Tibial artery (tissue), 4 donors: ENCODE data around the gene MSI2.

Experiments
- DNase-seq, 2 donors: peaks; one replicate each; pipeline ENCODE4 v3.0.0-alpha.2; 2019
- H3K27ac ChIP-seq, 2 donors: fragments of 200-600 bp; sonication (generic) in 1 of 2; 1 replicate in 1 of 2; 2 replicates in 1 of 2; pipeline ENCODE4 v1.5.1; 2018 to 2019; ENCODE audit warnings: mild to moderate bottlenecking in 1 of 2
- H3K27me3 ChIP-seq, 2 donors: fragments of 200-600 bp; sonication (generic) in 1 of 2; one replicate each; pipeline versions ENCODE4 v1.5.1 to v1.6.0; 2016 to 2019
- H3K36me3 ChIP-seq, 3 donors: fragments of 200-600 bp; sonication (generic) in 2 of 3; one replicate each; pipeline ENCODE4 v1.5.1; 2016 to 2019; ENCODE audit warnings: mild to moderate bottlenecking in 2 of 3
- H3K4me1 ChIP-seq, 4 donors: fragments of 200-600 bp; sonication (generic) in 2 of 4; 1 replicate in 3 of 4; 2 replicates in 1 of 4; pipeline ENCODE4 v1.5.1; 2016 to 2019
- H3K4me3 ChIP-seq, 2 donors: fragments of 200-600 bp; sonication (generic) in 1 of 2; 1 replicate in 1 of 2; 2 replicates in 1 of 2; pipeline ENCODE4 v1.5.1; 2018 to 2019; ENCODE audit warnings: mild to moderate bottlenecking in 2 of 2
- H3K9me3 ChIP-seq, 3 donors: fragments of 200-600 bp; sonication (generic) in 1 of 3; one replicate each; pipeline ENCODE4 v1.5.1; 2016 to 2019
- intact Hi-C: fragments of 100-400 bp; cut with DNase I; formaldehyde crosslinking; loops from one replicate; pipeline ENCODE4 v1.15.0; 2023; ENCODE audit warnings: low total_unique reads
- TF ChIP-seq, protein P1 (sequence below), 2 experiments: fragments of 200-600 bp in 1 of 2; fragments of 450-650 bp in 1 of 2; IDR thresholded peaks; one replicate each; pipeline ENCODE4 v1.5.1; 2017 to 2019; ENCODE audit warnings: antibody characterized with exemption in 2 of 2, mild to moderate bottlenecking in 1 of 2, moderate library complexity in 1 of 2

Gene MSI2

DNA sequence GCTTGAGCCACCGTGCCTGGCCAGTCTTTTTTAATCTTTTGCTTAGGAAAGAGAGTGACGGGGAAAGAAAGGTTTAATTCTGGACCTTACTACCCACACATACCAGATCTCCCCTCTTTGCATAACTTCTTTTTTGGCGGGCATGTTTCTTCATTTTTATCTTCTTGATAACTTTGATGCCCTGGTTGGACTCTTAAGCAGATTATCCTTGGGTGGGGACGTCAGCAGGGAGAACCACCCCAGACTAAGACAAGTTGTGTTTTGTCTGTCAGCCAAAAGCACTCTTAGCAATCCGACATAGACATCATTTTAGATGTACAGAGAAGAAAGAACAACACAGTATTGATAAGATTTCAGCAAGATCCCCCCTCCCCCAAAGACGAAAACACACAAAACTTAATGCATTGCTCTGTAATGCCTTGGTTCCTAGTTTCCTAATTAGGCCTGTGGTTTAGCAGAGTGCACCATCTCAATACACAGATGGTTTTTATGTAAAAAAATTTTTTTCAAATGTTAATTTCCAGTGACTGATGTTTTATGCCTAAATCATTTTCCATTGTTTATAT is 99.9 kb downstream of the MSI2 start:
- no peaks in the 10 kb centered on the region for H3K27me3 ChIP-seq
- no peak for DNase-seq
- TF ChIP-seq, protein P1, sequence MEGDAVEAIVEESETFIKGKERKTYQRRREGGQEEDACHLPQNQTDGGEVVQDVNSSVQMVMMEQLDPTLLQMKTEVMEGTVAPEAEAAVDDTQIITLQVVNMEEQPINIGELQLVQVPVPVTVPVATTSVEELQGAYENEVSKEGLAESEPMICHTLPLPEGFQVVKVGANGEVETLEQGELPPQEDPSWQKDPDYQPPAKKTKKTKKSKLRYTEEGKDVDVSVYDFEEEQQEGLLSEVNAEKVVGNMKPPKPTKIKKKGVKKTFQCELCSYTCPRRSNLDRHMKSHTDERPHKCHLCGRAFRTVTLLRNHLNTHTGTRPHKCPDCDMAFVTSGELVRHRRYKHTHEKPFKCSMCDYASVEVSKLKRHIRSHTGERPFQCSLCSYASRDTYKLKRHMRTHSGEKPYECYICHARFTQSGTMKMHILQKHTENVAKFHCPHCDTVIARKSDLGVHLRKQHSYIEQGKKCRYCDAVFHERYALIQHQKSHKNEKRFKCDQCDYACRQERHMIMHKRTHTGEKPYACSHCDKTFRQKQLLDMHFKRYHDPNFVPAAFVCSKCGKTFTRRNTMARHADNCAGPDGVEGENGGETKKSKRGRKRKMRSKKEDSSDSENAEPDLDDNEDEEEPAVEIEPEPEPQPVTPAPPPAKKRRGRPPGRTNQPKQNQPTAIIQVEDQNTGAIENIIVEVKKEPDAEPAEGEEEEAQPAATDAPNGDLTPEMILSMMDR (IDR thresholded peaks at IDR 0.05) = no peak
- intact Hi-C loops = no loop called here
- H3K4me1 ChIP-seq = peaks cover 0 to 9% (median 0%) of the 10 kb centered on the region in 4 donors
- H3K27ac ChIP-seq = no peak overlapping the region
- H3K36me3 ChIP-seq = no peaks in the 10 kb centered on the region
- no peak overlapping the region for H3K4me3 ChIP-seq
- no peaks in the 10 kb centered on the region for H3K9me3 ChIP-seq

DNA sequence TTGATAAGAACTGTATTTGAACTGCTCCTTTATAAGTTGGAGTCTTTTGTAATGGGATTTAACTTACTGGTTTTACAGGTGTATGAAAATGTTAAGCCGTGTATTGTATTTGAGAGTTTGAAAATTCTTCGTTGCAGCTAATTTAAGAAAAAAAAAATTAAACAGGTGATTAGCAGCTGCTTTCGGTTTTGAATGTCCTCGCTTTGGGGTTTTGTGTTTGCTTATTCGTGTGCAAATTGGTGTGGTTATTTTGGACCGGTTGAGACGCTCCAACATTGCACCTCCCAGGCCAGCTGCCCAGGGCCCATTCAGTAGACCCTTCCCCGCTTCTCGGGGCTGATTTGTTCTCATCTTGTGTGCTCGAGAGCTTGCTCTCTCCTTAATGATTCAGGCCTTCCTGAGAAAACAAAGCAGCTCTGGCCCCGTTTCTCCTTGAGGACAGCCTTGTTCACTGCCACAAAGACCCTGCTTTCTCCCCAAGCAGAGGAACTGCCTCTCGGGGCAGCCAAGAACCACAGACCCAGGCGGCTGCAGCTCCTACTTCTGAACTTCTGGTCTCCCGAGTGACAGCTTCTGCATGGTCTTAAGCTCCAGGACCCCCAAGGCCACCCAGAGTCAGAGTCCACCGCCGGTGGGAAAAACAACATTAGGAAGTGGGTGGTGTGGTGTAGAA is 100.5 kb downstream of the MSI2 start:
- Histone ChIP-seq H3K27ac (no peak overlapping the region), H3K27me3 (no peaks in the 10 kb centered on the region), H3K4me3 (no peak overlapping the region), H3K36me3 (no peaks in the 10 kb centered on the region), H3K9me3 (no peaks in the 10 kb centered on the region), H3K4me1 (peaks cover 0 to 9% (median 0%) of the 10 kb centered on the region in 4 donors)
- TF ChIP-seq, protein P1 (IDR thresholded peaks at IDR 0.05) = no peak
- no peak for DNase-seq
- intact Hi-C loops = no loop called here

DNA sequence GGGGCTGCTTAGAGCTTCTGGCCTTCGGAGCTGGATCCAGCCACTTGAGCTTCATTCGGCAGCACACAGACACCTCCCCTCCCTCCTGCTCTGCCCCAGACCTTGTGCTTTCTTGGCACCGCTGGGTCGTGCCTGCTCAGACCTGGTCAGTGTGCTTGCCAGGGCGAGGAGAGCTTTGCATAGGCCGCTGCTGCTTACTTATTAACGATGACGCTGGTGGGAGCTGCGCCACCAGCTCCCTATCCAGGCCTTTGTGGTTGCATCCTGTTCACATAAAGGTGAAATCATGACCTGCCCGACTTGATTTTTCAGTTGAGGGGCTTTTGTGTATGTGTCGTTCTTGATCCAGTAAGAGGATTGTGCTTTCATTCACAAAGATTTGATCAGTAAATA is 101.1 kb downstream of the MSI2 start:
- H3K36me3 ChIP-seq = no peaks in the 10 kb centered on the region
- H3K9me3 ChIP-seq = no peaks in the 10 kb centered on the region
- peaks cover 0 to 9% (median 0%) of the 10 kb centered on the region in 4 donors for H3K4me1 ChIP-seq
- no peak for DNase-seq
- no peaks in the 10 kb centered on the region for H3K27me3 ChIP-seq
- intact Hi-C loops = no loop called here
- no peak overlapping the region for H3K27ac ChIP-seq
- TF ChIP-seq, protein P1 (IDR thresholded peaks at IDR 0.05) = no peak
- no peak overlapping the region for H3K4me3 ChIP-seq

DNA sequence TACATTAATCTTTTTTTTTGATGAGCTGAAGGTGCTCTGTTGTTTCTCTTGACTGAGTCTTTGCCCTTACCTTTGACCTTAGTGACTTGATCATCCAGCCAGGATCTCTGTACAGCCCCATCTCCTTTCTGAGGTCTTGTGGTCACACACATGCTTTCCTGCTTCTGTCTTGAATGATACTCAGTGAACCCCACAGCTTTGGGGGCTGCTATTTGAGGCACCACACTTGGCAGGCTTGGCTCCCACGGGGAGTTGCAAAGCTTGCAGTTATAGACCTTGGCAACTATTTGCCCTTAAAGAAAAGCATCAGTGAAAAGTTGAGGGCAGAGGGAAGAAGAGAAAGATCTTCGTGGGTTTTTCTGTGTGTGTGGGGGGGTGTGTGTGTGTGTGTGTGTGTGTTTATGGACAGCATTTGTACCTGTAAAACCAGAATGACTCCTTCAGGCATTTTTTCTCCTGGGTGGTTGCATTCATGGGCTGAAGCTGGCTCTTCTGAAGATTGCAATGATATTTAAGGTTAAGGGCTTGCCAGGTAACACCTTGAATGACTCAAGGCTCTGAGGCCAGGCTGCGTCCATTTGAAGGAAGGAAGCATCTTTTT is 101.6 kb downstream of the MSI2 start:
- no peaks in the 10 kb centered on the region for H3K27me3 ChIP-seq
- no peak overlapping the region for H3K27ac ChIP-seq

DNA sequence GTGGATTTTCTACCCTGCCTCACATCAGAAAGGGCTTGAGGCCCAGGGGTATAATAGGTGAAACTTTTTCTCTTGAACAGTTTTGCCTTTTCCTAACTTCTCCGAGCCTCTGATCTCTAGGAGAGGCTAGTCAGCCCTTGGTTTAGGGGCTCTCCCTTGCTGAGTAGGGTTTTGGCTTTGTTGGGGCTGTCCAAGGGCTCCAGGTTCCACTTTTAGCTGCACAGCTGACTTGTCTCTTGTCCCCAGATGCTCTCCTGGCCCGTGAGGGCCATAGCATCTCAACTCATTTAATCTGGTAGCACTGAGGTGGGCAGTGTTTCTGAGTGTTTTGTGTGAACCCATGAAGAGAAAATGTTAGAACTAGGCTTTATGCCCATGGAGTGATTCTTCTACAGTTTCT is 103.9 kb downstream of the MSI2 start:
- intact Hi-C loops = no loop called here
- Histone ChIP-seq H3K9me3 (no peaks in the 10 kb centered on the region), H3K4me1 (peaks cover 0 to 9% (median 0%) of the 10 kb centered on the region in 4 donors), H3K4me3 (no peak overlapping the region), H3K36me3 (no peaks in the 10 kb centered on the region), H3K27ac (no peak overlapping the region), H3K27me3 (no peaks in the 10 kb centered on the region)
- no peak for DNase-seq
- TF ChIP-seq, protein P1 (IDR thresholded peaks at IDR 0.05) = no peak

More for the DNA sequence above, 101.6 kb downstream of the MSI2 start:
- no peaks in the 10 kb centered on the region for H3K9me3 ChIP-seq
- DNase-seq = no peak
- intact Hi-C loops = no loop called here
- no peak overlapping the region for H3K4me3 ChIP-seq
- peaks cover 0 to 9% (median 0%) of the 10 kb centered on the region in 4 donors for H3K4me1 ChIP-seq
- TF ChIP-seq, protein P1 (IDR thresholded peaks at IDR 0.05) = no peak
- H3K36me3 ChIP-seq = no peaks in the 10 kb centered on the region
